A549 (cell line): Measurements from ENCODE around the gene ADK.
"Not testable (repeated sequence)": the region's sequence is repeated elsewhere in the genome, so short reads cannot be mapped to it uniquely, and the experiment has no call there.

Experiments used
- EP300 ChIP-seq, 2 experiments: fragments of >200 bp; sonication (Bioruptor Twin); formaldehyde crosslinking; IDR thresholded peaks; 2 replicates in 1 of 2; 3 replicates in 1 of 2; pipeline ENCODE4 v1.6.1; 2016 to 2017
- TF ChIP-seq, protein P1 (sequence below): fragments of >200 bp; sonication (Bioruptor Twin); formaldehyde crosslinking; IDR thresholded peaks from 3 replicates; pipeline ENCODE4 v1.5.1; 2016

DNA sequence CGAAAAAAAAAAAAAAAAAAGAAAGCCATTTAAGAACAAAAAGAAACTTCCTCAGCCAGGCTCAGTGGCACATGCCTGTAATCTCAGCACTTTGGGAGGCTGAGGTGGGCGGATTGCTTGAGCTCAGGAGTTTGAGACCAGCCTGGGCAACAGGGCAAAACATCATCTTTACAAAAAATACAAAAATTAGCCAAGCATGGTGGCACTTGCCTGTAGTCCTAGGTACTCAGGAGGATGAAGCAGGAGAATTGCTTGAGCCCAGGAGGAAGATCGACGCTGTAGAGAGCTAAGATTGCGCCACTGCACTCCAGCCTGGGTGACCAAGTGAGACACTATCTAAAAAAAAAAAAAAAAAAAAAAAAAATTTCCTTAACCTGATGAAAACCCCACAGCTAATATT is 12.4 kb upstream of the ADK start:
- TF ChIP-seq, protein P1, sequence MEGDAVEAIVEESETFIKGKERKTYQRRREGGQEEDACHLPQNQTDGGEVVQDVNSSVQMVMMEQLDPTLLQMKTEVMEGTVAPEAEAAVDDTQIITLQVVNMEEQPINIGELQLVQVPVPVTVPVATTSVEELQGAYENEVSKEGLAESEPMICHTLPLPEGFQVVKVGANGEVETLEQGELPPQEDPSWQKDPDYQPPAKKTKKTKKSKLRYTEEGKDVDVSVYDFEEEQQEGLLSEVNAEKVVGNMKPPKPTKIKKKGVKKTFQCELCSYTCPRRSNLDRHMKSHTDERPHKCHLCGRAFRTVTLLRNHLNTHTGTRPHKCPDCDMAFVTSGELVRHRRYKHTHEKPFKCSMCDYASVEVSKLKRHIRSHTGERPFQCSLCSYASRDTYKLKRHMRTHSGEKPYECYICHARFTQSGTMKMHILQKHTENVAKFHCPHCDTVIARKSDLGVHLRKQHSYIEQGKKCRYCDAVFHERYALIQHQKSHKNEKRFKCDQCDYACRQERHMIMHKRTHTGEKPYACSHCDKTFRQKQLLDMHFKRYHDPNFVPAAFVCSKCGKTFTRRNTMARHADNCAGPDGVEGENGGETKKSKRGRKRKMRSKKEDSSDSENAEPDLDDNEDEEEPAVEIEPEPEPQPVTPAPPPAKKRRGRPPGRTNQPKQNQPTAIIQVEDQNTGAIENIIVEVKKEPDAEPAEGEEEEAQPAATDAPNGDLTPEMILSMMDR = not testable (repeated sequence)
- not testable (repeated sequence) for TF ChIP-seq EP300 (IDR thresholded peaks at IDR 0.05)
